RWPE1 (cell line): ENCODE results near the gene PANK1.

Experiments
- CTCF ChIA-PET: fragments of 350-600 bp; sonication (Branson Sonifier 250); formaldehyde crosslinking; extraction: SDS; loops from one replicate; lab custom pipeline; 2021; lab: Yijun Ruan, JAX
- POLR2A ChIA-PET: fragments of 400-600 bp; formaldehyde crosslinking; extraction: SDS; loops from one replicate; lab custom pipeline; 2020; ENCODE audit warnings: antibody characterized with exemption; ENCODE audit not compliant: low non-redundant PET; lab: Yijun Ruan, JAX
- DNase-seq: peaks from one replicate; pipeline ENCODE4 v3.0.0; 2012; ENCODE audit warnings: low spot score
- H3K27ac ChIP-seq: fragments of 450-650 bp; 2 replicates; pipeline ENCODE4 v1.5.1; 2017
- CTCF ChIP-seq: fragments of 450-650 bp; conservative IDR thresholded peaks from 2 replicates; pipeline ENCODE4 v1.5.1; 2017; ENCODE audit warnings: low read depth, mild to moderate bottlenecking

The PANK1 gene

GRCh38 chr10:89588671-89589070, 56.4 kb downstream of the PANK1 start:
- no peak overlapping the region for H3K27ac ChIP-seq
- CTCF ChIA-PET: no interaction called here
- DNase-seq: no peak
- no peak for TF ChIP-seq CTCF
- POLR2A ChIA-PET: no interaction called here

DNA sequence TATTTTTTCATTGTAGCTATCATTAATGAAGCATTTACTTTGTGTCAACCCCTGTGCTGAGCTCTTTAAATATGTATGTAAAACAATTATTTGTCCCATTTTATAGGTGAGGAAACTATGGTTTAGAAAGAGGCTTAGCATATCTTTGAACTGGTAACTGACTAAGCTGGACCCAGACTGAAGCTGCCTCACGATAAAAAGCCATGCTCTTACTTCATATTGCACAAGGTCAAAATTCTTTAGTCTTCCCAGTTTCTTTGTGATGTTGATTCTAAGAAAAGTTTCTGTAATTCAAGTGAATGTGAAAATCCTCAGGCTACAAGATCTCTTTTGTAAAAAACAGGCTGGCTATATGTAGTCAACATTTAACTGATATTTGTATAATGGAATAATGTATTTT, 63.0 kb downstream of the PANK1 start:
- ChIA-PET CTCF (interaction anchor here (1.2 kb wide), 1 partner anchor 15 kb away, joined by 5 read pairs; no protein-coding TSS in a partner anchor), POLR2A (no interaction called here)
- DNase-seq: no peak
- H3K27ac ChIP-seq: no peak overlapping the region
- no peak for TF ChIP-seq CTCF

- no peak for TF ChIP-seq CTCF
- ChIA-PET POLR2A (no interaction called here), CTCF (interaction anchor here (0.6 to 0.8 kb wide), 2 partner anchors 223 to 1569 kb away, joined by 3 to 6 read pairs; no protein-coding TSS in a partner anchor)
- no peak overlapping the region for H3K27ac ChIP-seq
- no peak for DNase-seq
Measured at GRCh38 chr10:89580243-89580642, 64.8 kb downstream of the PANK1 start.

DNA sequence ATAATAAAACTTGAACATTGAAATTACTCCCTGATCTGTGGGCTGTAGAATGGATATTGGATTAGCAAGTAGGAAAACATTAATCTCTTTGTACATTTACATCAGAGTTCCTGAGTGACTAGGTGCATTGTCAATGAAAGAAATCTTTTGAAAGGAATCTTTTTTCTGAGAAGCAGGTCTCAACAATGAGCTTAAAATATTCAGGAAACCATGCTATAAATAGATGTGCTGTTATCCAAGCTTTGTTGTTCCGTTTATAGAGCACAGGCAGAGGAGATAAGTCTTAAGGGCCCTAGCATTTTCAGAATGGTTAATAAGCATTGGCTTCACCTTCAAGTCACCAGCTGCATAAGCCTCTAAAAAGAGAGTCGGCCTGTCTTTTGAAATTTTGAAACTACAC, 68.3 kb downstream of the PANK1 start:
- H3K27ac ChIP-seq: no peak overlapping the region
- POLR2A ChIA-PET: no interaction called here
- CTCF ChIA-PET: interaction anchor here (0.6 kb wide), 2 partner anchors 91 to 145 kb away, joined by 3 to 4 read pairs; no protein-coding TSS in a partner anchor
- DNase-seq: no peak
- TF ChIP-seq CTCF: no peak

DNA sequence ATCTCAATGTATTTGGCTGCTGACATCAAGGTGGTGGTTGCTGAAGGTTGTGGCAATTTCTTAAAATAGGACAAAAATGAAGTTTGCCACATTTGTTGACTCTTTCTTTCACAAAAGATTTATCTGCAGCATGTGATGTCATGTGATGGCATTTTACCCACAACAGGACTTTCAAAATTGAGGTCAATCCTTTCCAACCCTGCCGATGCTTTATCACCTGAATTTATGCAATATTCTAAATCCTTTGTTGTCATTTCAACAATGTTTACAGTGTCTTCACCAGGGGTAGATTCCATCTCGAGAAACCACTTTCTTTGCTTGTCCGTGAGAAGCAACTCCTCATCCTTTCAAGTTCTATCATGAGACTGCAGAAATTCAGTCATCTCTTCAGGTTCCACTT, 69.0 kb downstream of the PANK1 start:
- H3K27ac ChIP-seq: no peak overlapping the region
- DNase-seq: no peak
- ChIA-PET POLR2A (no interaction called here), CTCF (no interaction called here)
- no peak for TF ChIP-seq CTCF

DNA sequence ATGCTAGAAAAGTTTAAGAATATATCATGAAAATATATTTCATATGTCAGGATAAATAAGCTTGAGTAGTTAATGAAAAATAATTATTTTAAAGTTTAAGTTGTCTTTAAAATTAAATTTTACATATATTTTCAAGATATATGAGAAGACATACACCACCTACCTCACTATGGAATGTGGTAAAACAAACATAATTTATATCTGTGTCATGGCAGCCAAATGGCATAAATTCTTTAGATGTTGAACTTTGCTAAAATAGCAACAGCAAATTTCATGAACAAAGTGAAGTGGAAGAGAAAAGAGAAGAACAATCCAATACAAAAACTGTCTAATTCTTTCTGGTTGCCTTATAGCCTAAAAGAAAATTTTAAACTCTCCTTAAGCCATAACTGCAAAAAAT, 70.0 kb downstream of the PANK1 start:
- no peak for DNase-seq
- H3K27ac ChIP-seq: no peak overlapping the region
- ChIA-PET CTCF (interaction anchor here (0.6 kb wide), 1 partner anchor 8 kb away, joined by 4 read pairs; no protein-coding TSS in a partner anchor), POLR2A (no interaction called here)
- no peak for TF ChIP-seq CTCF
